Activated naive CD4-positive, alpha-beta T cell treated with anti-CD3 and anti-CD28 coated beads, Interleukin-2, amount 50 U/mL, for 24 hours (primary cell): ENCODE measurements around the gene AUTS2.
A peak's percentile ranks its signal among the peaks of the same experiment; 100 is the strongest.

Source experiments
- H3K27ac Mint-ChIP-seq: one replicate; pipeline ENCODE4 v1.8.0; 2021; ENCODE audit warnings: mild to moderate bottlenecking, mixed read lengths
- H3K27me3 Mint-ChIP-seq: one replicate; pipeline ENCODE4 v1.8.0; 2021; ENCODE audit warnings: mixed read lengths
- H3K36me3 Mint-ChIP-seq: one replicate; pipeline ENCODE4 v1.8.0; 2021; ENCODE audit warnings: mixed read lengths
- H3K4me1 Mint-ChIP-seq: one replicate; pipeline ENCODE4 v1.8.0; 2021; ENCODE audit warnings: mixed read lengths
- H3K4me3 Mint-ChIP-seq: one replicate; pipeline ENCODE4 v1.8.0; 2021; ENCODE audit warnings: mild to moderate bottlenecking, mixed read lengths
- H3K9me3 Mint-ChIP-seq: one replicate; pipeline ENCODE4 v1.8.0; 2021; ENCODE audit warnings: mixed read lengths

AUTS2 gene

GRCh38 chr7:69963393-69963792 lies 365.1 kb downstream of the AUTS2 start:
- no peak overlapping the region for H3K4me3 Mint-ChIP-seq
- H3K27ac Mint-ChIP-seq = no peak overlapping the region
- H3K4me1 Mint-ChIP-seq = peaks cover 6% of the 10 kb centered on the region
- no peaks in the 10 kb centered on the region for H3K27me3 Mint-ChIP-seq
- H3K36me3 Mint-ChIP-seq = no peaks in the 10 kb centered on the region
- no peaks in the 10 kb centered on the region for H3K9me3 Mint-ChIP-seq

DNA sequence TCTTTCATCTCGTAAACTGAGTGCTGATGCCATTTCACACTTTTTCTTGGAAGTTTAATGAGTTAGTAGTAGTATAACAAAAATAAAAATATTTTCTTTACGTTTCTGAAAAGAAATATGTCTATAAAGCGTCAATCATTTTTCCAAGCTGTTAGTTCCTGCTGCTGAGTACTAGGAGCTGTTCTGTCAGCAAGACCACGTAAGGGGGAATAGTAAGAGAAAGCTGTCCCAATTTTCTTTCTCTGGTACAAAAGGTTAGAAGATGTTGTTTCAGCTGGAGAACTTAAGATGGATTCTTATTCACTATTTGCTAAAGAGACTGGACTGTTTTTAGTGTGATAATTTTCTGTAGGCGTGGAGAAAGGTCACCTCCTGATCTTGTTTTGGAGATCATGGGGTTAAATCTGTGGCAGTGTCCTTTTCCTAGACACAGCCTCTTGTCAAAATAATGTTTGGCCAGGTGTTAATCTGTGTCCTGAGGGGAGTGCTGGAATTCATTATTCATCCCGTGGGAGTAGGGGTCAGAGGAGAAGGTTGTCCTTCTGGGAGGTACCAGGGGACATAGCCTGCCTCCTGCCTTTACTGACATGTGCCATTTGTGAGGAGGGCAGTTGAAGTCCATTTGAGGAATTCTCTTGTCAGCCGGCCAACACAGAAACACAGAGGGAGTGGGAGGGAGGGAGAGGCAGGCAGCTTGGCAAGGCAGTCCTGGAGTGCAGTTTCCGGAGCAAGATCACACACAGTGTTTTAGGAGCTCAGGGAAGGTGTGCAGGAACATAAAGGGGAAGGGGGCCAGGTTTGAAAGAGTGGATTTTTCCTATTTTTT lies 368.7 kb downstream of the AUTS2 start:
- H3K9me3 Mint-ChIP-seq = no peaks in the 10 kb centered on the region
- no peaks in the 10 kb centered on the region for H3K27me3 Mint-ChIP-seq
- no peaks in the 10 kb centered on the region for H3K36me3 Mint-ChIP-seq
- H3K4me3 Mint-ChIP-seq = no peak overlapping the region
- H3K4me1 Mint-ChIP-seq = peaks cover 6% of the 10 kb centered on the region
- H3K27ac Mint-ChIP-seq = no peak overlapping the region

- Mint-ChIP-seq H3K9me3 (no peaks in the 10 kb centered on the region), H3K4me3 (no peak overlapping the region), H3K4me1 (no peaks in the 10 kb centered on the region), H3K27me3 (no peaks in the 10 kb centered on the region), H3K27ac (no peak overlapping the region), H3K36me3 (no peaks in the 10 kb centered on the region)
These were observed 369.6 kb downstream of the AUTS2 start for GRCh38 chr7:69967689-69968450.

DNA sequence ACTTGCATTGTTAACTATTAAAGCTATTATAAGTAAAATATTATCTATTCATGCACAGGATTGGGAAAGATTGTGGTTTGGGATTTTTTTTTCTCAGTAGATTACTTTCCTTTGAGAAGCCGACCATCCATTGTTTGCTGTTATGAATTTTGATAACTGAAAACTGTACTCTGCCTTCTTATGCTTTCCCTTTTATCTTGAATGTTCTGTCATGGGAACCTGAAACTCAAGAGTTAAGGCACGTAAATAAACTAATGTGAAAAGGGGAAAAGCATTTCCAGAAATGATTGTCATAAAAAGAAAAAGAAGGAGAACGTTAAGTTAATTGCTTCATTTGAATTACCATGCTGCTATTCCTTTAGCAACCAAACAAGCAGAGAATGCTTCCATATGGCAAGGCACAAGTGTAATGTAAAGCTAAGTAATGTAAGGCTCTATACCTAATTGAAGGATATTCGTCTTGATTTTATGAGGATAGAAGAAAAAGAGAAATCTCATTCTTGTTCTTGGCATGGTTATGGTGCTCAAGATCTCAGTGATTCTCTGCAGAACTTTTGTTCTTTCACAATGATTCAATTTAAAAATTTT lies 370.8 kb downstream of the AUTS2 start:
- peak overlapping the region; percentile 47 for H3K27ac Mint-ChIP-seq

DNA sequence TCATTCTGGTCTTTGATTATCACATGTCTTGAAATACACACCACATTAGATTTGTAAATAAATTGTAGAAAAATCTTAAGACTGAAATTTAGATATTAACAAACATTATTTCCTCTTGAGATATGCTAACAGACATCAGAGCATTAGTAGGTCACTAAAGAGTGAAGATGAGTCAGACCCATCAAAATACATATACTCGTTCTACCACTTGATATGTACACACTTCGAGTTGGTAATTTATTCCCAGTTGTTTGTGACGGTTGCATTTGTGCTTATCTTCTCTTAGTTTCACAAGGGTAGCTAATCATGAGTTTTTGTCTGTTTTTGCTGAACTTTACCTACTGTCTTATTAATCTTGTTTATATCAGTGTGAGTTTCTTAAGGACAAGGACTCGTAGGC lies 383.4 kb downstream of the AUTS2 start:
- Mint-ChIP-seq H3K4me1 (no peaks in the 10 kb centered on the region), H3K27me3 (no peaks in the 10 kb centered on the region), H3K36me3 (no peaks in the 10 kb centered on the region), H3K4me3 (no peak overlapping the region), H3K9me3 (peaks cover 4% of the 10 kb centered on the region), H3K27ac (no peak overlapping the region)

More for the DNA sequence above, 370.8 kb downstream of the AUTS2 start:
- Mint-ChIP-seq H3K36me3 (no peaks in the 10 kb centered on the region), H3K4me3 (no peak overlapping the region), H3K9me3 (no peaks in the 10 kb centered on the region), H3K4me1 (no peaks in the 10 kb centered on the region), H3K27me3 (no peaks in the 10 kb centered on the region)

GRCh38 chr7:69982197-69982596 lies 383.9 kb downstream of the AUTS2 start:
- Mint-ChIP-seq H3K27me3 (no peaks in the 10 kb centered on the region), H3K4me3 (no peak overlapping the region), H3K9me3 (peaks cover 4% of the 10 kb centered on the region), H3K27ac (no peak overlapping the region), H3K4me1 (no peaks in the 10 kb centered on the region), H3K36me3 (no peaks in the 10 kb centered on the region)

GRCh38 chr7:69989551-69989950 lies 391.3 kb downstream of the AUTS2 start:
- H3K4me3 Mint-ChIP-seq = no peak overlapping the region
- H3K27ac Mint-ChIP-seq = no peak overlapping the region
- no peaks in the 10 kb centered on the region for H3K4me1 Mint-ChIP-seq
- H3K9me3 Mint-ChIP-seq = peaks cover 2% of the 10 kb centered on the region
- H3K27me3 Mint-ChIP-seq = no peaks in the 10 kb centered on the region
- H3K36me3 Mint-ChIP-seq = no peaks in the 10 kb centered on the region

DNA sequence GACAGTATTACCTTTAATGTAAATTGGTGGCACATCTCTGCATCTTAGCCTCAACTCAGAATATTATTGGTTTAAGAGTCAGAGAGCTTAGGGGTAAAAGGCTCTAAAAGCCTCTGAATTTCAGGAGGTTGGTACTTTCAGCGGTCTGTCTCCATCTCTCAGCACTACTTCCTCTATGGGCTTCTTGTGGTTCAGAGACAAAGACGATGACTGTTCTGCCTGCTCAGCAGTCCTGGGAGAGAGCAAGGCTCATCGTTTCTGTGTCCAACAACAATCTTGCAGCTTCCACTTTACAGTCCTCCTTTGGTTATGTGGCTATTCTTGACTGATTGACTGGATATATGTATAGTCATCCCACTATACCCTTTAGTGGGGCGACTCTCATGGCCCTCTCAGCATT lies 394.7 kb downstream of the AUTS2 start:
- Mint-ChIP-seq H3K27me3 (no peaks in the 10 kb centered on the region), H3K4me3 (no peak overlapping the region), H3K9me3 (no peaks in the 10 kb centered on the region), H3K27ac (no peak overlapping the region), H3K4me1 (no peaks in the 10 kb centered on the region), H3K36me3 (no peaks in the 10 kb centered on the region)

DNA sequence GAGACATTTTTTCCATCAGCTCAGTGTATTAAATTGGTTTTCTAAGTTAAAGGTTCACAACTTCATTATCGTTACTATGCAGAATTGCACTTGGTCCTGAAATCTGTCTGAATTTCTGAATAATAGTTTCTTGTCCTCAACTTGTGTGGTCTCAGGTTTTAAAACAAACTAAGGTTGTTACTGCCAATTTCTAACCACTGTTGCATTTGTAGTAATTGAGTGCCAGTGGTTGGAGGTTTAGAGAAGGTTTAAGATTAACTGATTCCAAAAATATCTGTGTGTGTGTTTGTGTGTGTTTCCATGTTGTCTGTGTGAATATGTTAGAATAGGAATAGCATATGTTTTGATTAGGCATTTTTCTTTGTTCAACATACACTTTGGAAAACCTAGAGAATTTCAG lies 395.9 kb downstream of the AUTS2 start:
- Mint-ChIP-seq H3K9me3 (no peaks in the 10 kb centered on the region), H3K27ac (no peak overlapping the region), H3K27me3 (no peaks in the 10 kb centered on the region), H3K4me1 (no peaks in the 10 kb centered on the region), H3K36me3 (no peaks in the 10 kb centered on the region), H3K4me3 (no peak overlapping the region)

DNA sequence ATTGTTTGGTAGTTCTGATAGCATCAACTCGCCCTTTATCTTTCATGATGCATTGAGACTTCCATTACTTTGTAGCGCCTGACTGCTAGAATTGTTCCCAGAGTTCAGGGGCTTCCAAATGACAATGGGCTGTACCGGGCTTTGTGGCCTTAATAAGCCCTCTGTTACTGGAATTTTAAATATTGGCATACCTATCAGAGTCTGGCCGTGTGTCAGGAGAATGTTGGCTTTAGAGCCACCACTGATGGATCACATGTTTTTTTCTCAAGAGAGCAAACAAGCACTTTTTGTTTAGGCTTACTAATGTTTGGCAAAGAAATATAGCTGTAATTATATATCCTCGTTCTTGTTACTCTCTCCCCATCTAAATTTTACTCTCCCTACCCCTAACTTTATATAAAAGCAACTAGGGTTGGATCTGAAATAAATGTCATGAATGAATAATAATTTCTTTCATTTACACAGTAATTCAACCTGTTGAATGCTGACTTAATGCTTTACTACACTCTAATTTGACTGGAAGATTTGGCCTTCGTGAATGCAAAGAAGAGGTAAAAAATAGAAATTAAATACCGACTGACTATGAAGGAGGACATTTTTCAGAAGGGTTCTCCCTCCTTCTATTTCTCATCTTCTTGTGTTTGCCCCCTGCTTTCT lies 396.7 kb downstream of the AUTS2 start:
- Mint-ChIP-seq H3K4me1 (no peaks in the 10 kb centered on the region), H3K27ac (no peak overlapping the region), H3K9me3 (no peaks in the 10 kb centered on the region)

GRCh38 chr7:69996121-69996520 lies 397.8 kb downstream of the AUTS2 start:
- H3K4me3 Mint-ChIP-seq = no peak overlapping the region
- no peak overlapping the region for H3K27ac Mint-ChIP-seq
- no peaks in the 10 kb centered on the region for H3K27me3 Mint-ChIP-seq
- no peaks in the 10 kb centered on the region for H3K36me3 Mint-ChIP-seq
- no peaks in the 10 kb centered on the region for H3K4me1 Mint-ChIP-seq
- no peaks in the 10 kb centered on the region for H3K9me3 Mint-ChIP-seq

More for the DNA sequence above, 396.7 kb downstream of the AUTS2 start:
- Mint-ChIP-seq H3K36me3 (no peaks in the 10 kb centered on the region), H3K4me3 (no peak overlapping the region), H3K27me3 (no peaks in the 10 kb centered on the region)

GRCh38 chr7:70000737-70001348 lies 402.6 kb downstream of the AUTS2 start:
- H3K9me3 Mint-ChIP-seq = no peaks in the 10 kb centered on the region
- no peak overlapping the region for H3K27ac Mint-ChIP-seq
- H3K36me3 Mint-ChIP-seq = no peaks in the 10 kb centered on the region
- peaks cover 3% of the 10 kb centered on the region for H3K4me1 Mint-ChIP-seq
- no peak overlapping the region for H3K4me3 Mint-ChIP-seq
- H3K27me3 Mint-ChIP-seq = no peaks in the 10 kb centered on the region

- Mint-ChIP-seq H3K27ac (no peak overlapping the region), H3K36me3 (no peaks in the 10 kb centered on the region), H3K27me3 (peaks cover 3% of the 10 kb centered on the region), H3K4me3 (no peak overlapping the region), H3K4me1 (peaks cover 9% of the 10 kb centered on the region), H3K9me3 (no peaks in the 10 kb centered on the region)
These were observed 407.2 kb downstream of the AUTS2 start for GRCh38 chr7:70005480-70005879.

GRCh38 chr7:70005891-70006260 lies 407.6 kb downstream of the AUTS2 start:
- Mint-ChIP-seq H3K9me3 (no peaks in the 10 kb centered on the region), H3K36me3 (no peaks in the 10 kb centered on the region), H3K4me1 (peaks cover 9% of the 10 kb centered on the region), H3K27me3 (peaks cover 3% of the 10 kb centered on the region), H3K4me3 (no peak overlapping the region), H3K27ac (no peak overlapping the region)

DNA sequence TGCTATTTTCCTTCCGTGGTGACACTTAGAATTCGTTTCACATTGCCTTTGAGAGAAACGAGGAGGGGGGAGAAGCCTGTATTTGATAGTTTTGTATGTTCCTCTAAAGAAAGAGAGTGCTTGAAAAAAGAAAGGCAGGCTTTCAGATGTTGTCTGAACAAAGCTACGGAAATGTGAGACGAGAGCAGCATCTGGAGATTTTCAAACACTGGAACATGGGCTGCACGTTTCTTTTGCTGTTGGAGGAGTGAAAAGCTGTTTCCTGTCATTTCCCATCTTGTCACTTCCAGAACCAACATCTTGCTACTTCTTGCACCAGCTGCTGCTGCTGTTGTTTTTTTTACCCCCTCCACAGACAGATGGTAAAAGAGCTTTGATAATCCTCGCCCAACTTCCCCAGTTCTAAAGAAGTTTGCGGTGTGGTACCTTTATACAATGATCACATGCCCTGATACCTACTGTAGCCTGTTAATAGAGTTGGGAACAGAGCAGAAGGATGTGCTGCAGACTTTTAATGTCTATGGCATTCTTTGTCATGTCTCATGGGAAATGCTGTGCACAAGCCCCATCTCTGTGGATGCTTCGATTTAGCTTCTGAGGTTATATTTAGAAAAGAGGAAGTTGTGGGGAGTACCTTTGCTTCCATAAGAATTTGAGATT lies 408.1 kb downstream of the AUTS2 start:
- no peak overlapping the region for H3K4me3 Mint-ChIP-seq
- H3K27me3 Mint-ChIP-seq = peaks cover 3% of the 10 kb centered on the region
- H3K9me3 Mint-ChIP-seq = no peaks in the 10 kb centered on the region
- H3K36me3 Mint-ChIP-seq = no peaks in the 10 kb centered on the region
- H3K27ac Mint-ChIP-seq = peak overlapping the region; percentile 12
- H3K4me1 Mint-ChIP-seq = peaks cover 9% of the 10 kb centered on the region
